Esophagus muscularis mucosa (tissue), 4 donors: ENCODE results near the gene C22orf15.

Experiments used
- EP300 ChIP-seq: sonication (generic); formaldehyde crosslinking; IDR thresholded peaks from one replicate; pipeline ENCODE4 v1.6.1; 2017; ENCODE audit warnings: antibody characterized with exemption
- POLR2A ChIP-seq: fragments of 450-650 bp; IDR thresholded peaks from one replicate; pipeline ENCODE4 v1.6.1; 2017; ENCODE audit warnings: antibody characterized with exemption, moderate library complexity, mild to moderate bottlenecking, low read depth
- POLR2AphosphoS5 ChIP-seq, 2 donors: sonication (generic); formaldehyde crosslinking; IDR thresholded peaks; one replicate each; pipeline ENCODE4 v1.6.1; 2017; ENCODE audit warnings: antibody characterized with exemption in 2 of 2
- TF ChIP-seq, protein P1 (sequence below), 3 experiments: fragments of 200-600 bp in 2 of 3; fragments of 450-650 bp in 1 of 3; sonication (generic) in 2 of 3; IDR thresholded peaks; one replicate each; pipeline ENCODE4 v1.5.1; 2017 to 2019; ENCODE audit warnings: antibody characterized with exemption in 3 of 3, mild to moderate bottlenecking in 2 of 3, moderate library complexity in 1 of 3

- TF ChIP-seq, protein P1, sequence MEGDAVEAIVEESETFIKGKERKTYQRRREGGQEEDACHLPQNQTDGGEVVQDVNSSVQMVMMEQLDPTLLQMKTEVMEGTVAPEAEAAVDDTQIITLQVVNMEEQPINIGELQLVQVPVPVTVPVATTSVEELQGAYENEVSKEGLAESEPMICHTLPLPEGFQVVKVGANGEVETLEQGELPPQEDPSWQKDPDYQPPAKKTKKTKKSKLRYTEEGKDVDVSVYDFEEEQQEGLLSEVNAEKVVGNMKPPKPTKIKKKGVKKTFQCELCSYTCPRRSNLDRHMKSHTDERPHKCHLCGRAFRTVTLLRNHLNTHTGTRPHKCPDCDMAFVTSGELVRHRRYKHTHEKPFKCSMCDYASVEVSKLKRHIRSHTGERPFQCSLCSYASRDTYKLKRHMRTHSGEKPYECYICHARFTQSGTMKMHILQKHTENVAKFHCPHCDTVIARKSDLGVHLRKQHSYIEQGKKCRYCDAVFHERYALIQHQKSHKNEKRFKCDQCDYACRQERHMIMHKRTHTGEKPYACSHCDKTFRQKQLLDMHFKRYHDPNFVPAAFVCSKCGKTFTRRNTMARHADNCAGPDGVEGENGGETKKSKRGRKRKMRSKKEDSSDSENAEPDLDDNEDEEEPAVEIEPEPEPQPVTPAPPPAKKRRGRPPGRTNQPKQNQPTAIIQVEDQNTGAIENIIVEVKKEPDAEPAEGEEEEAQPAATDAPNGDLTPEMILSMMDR (IDR thresholded peaks at IDR 0.05) = no peak
- no peak for TF ChIP-seq POLR2A
- TF ChIP-seq EP300 = no peak
- no peak for TF ChIP-seq POLR2AphosphoS5 (IDR thresholded peaks at IDR 0.05)
These were observed 19.5 kb downstream of the C22orf15 start for GRCh38 chr22:23782252-23782651.
